Heart left ventricle (tissue), 13 donors: ENCODE measurements around the gene FAM219A.

Experiments
- POLR2A ChIP-seq, 2 donors: fragments of 450-650 bp; IDR thresholded peaks; one replicate each; pipeline ENCODE4 v1.6.1; 2017; ENCODE audit warnings: antibody characterized with exemption in 2 of 2, mild to moderate bottlenecking in 2 of 2, moderate library complexity in 2 of 2
- TF ChIP-seq, protein P1 (sequence below), 12 donors: fragments of 200-600 bp; sonication (generic) in 4 of 12; IDR thresholded peaks; one replicate each; pipeline versions ENCODE4 v1.5.0 to v1.8.0; 2018 to 2022; ENCODE audit warnings: antibody characterized with exemption in 12 of 12, mild to moderate bottlenecking in 5 of 12
- donor health status: ischemic (EF 13 %, LVEDD 7.1; RV severe dilation, severe dysfunction).
- donor health status: DM: no; HTN: yes; CAD: no.
- donor health status: DM: no; HTN: no; CAD: no.
- donor health status: ischemic (EF 25% LVEDD 6.9; RV normal size, moderate dysfunction).
- donor health status: ischemic (EF 25% LVEDD 5.7; RV mildly dilated, moderate dysfunction).
- donor health status: ischemic (EF 35%, LVEDD 5.7; RV mildly dilated, moderate dysfunction).
- donor health status: nonischemic (EF 11% LVEDD 7.7; RV severe dilation, severe dysfunction).
- donor health status: DM: yes; HTN: yes; CAD: no.
- donor health status: PGD.
- donor health status: ischemic (EF 29% LVEDD 5.4; RV normal size, mild dysfunction).
- donor health status: nonischemic (EF 23%, LVEDD 6.1; RV moderate dilation, normal function).

- TF ChIP-seq, protein P1, sequence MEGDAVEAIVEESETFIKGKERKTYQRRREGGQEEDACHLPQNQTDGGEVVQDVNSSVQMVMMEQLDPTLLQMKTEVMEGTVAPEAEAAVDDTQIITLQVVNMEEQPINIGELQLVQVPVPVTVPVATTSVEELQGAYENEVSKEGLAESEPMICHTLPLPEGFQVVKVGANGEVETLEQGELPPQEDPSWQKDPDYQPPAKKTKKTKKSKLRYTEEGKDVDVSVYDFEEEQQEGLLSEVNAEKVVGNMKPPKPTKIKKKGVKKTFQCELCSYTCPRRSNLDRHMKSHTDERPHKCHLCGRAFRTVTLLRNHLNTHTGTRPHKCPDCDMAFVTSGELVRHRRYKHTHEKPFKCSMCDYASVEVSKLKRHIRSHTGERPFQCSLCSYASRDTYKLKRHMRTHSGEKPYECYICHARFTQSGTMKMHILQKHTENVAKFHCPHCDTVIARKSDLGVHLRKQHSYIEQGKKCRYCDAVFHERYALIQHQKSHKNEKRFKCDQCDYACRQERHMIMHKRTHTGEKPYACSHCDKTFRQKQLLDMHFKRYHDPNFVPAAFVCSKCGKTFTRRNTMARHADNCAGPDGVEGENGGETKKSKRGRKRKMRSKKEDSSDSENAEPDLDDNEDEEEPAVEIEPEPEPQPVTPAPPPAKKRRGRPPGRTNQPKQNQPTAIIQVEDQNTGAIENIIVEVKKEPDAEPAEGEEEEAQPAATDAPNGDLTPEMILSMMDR (IDR thresholded peaks at IDR 0.05), result no peak
- TF ChIP-seq POLR2A (IDR thresholded peaks at IDR 0.05), result no peak
Observed at GRCh38 chr9:34458959-34459340, 580 bp upstream of the FAM219A start.
